Panc1 (cell line): ENCODE measurements around the gene HOXC11. TPM values are rescaled to one million over a fixed set of nuclear protein-coding genes. Genes with fewer than 3 reads are reported as not detected.

Experiments
- ATAC-seq: fragments of 200-7000 bp; cut with Tn5 transposase; 2 replicates; pipeline ENCODE4 v1.9.1; 2020; ENCODE audit warnings: mild to moderate bottlenecking, moderate library complexity
- BruUV-seq: library from RNA; stranded (reverse); fragments of 400-500 nt; replicated peaks from 2 replicates; lab custom pipeline; 2021; lab: Mats Ljungman, UMichigan
- CTCF ChIA-PET: fragments of 300-600 bp; sonication (Branson Sonifier 250); formaldehyde crosslinking; loops from one replicate; lab custom pipeline; 2022; ENCODE audit warnings: antibody characterized with exemption; lab: Charles Lee
- POLR2A ChIA-PET: fragments of 300-600 bp; sonication (Branson Sonifier 250); formaldehyde crosslinking; loops from one replicate; lab custom pipeline; 2022; ENCODE audit warnings: antibody characterized with exemption; lab: Charles Lee
- DNase-seq: peaks from one replicate; pipeline ENCODE4 v3.0.0-alpha.2; 2010; ENCODE audit warnings: low read depth, low spot score
- H3K27ac ChIP-seq: 2 replicates; pipeline ENCODE4 v1.5.1; 2011; ENCODE audit warnings: mild to moderate bottlenecking, low read length, inconsistent platforms
- H3K27me3 ChIP-seq: fragments of 200-500 bp; sonication (Bioruptor generic); 2 replicates; pipeline ENCODE4 v1.6.0; 2014; ENCODE audit warnings: low read length, inconsistent platforms; ENCODE audit not compliant: control insufficient read depth, insufficient read depth
- H3K36me3 ChIP-seq: fragments of 200-500 bp; sonication (Bioruptor generic); 2 replicates; pipeline ENCODE4 v1.5.1; 2014; ENCODE audit warnings: inconsistent platforms, mild to moderate bottlenecking, low read length, moderate library complexity; ENCODE audit not compliant: control insufficient read depth, insufficient read depth
- H3K4me1 ChIP-seq: 2 replicates; pipeline ENCODE4 v1.5.1; 2011; ENCODE audit warnings: inconsistent platforms, mild to moderate bottlenecking, low read length, moderate library complexity; ENCODE audit not compliant: control insufficient read depth, insufficient read depth
- H3K4me3 ChIP-seq, 2 experiments: 2 replicates each; pipeline ENCODE4 v1.5.1; 2011 to 2012; ENCODE audit warnings: low read depth in 2 of 2, low read length in 2 of 2, mild to moderate bottlenecking in 2 of 2, inconsistent platforms in 1 of 2, moderate library complexity in 1 of 2
- H3K9me3 ChIP-seq: fragments of 200-500 bp; sonication (Bioruptor generic); 2 replicates; pipeline ENCODE4 v1.5.1; 2014; ENCODE audit warnings: low read depth, mild to moderate bottlenecking, inconsistent platforms, low read length, moderate library complexity; ENCODE audit not compliant: control insufficient read depth, insufficient read depth
- POLR2AphosphoS5 ChIP-seq: IDR thresholded peaks from 2 replicates; pipeline ENCODE4 v1.6.1; 2012; ENCODE audit warnings: mild to moderate bottlenecking, low read depth, low read length, moderate library complexity
- SIN3A ChIP-seq: IDR thresholded peaks from 2 replicates; pipeline ENCODE4 v1.6.1; 2012; ENCODE audit warnings: low read depth, mild to moderate bottlenecking, low read length, moderate library complexity, borderline replicate concordance; ENCODE audit not compliant: insufficient read depth
- TCF7L2 ChIP-seq: IDR thresholded peaks from 2 replicates; pipeline ENCODE4 v1.6.1; 2011; ENCODE audit warnings: mild to moderate bottlenecking, low read depth, low read length, inconsistent platforms
- in situ Hi-C: cut with HindIII; loops from 2 replicates; pipeline ENCODE4 v1.10.0; 2016; ENCODE audit warnings: low sequenced_read_pairs, low pct_unique_long_range_greater_than_20kb
- intact Hi-C: fragments of 100-400 bp; cut with micrococcal nuclease; formaldehyde crosslinking; loops from one replicate; pipeline ENCODE4 v1.10.0; 2022; ENCODE audit not compliant: unreplicated experiment
- total RNA-seq: library from RNA; stranded (reverse); gene quantifications from one replicate; pipeline ENCODE4 v1.2.1, GENCODE V29; 2021; ENCODE audit not compliant: unreplicated experiment
- TF ChIP-seq, protein P1 (sequence below): fragments of 450-650 bp; IDR thresholded peaks from 2 replicates; pipeline ENCODE4 v1.5.1; 2017; ENCODE audit warnings: mild to moderate bottlenecking
- TF ChIP-seq, protein P2 (sequence below), 2 experiments: IDR thresholded peaks; 2 replicates each; pipeline ENCODE4 v1.6.1; 2011 to 2012; ENCODE audit warnings: low read depth in 2 of 2, control low read depth in 1 of 2, low read length in 1 of 2, mild to moderate bottlenecking in 1 of 2, moderate library complexity in 1 of 2; ENCODE audit not compliant: insufficient read depth in 1 of 2

The HOXC11 gene
- total RNA-seq, 1 experiment from 2014 or later, result 17.0 TPM

DNA sequence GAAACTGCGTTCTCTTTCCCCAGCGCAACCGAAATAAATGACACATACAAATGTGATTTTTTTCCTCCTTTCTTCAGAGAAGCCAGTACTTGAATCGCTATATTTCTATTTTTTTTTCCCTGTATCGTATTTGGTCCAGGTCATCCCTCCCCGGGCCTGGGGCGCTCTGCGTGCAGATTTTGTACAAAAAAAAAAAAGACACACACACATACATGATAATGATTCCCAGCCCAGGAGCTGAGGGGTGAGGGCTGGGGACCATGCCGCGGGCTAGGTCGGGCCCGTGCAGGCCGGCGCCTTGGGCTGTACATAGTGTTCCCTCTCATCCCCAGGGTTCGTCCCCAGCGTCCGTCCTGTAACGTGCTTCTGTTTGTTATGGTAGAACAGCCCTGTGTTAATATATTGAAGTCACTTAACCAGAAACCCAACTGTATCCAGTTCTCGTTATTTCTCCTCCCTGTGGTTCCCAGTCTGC lies 30.0 kb downstream of the HOXC11 start:
- peaks cover 39% of the 10 kb centered on the region for H3K4me1 ChIP-seq
- no peaks in the 10 kb centered on the region for H3K9me3 ChIP-seq
- in situ Hi-C loops, result no loop called here
- H3K27me3 ChIP-seq, result no peaks in the 10 kb centered on the region
- H3K36me3 ChIP-seq, result peaks cover 3% of the 10 kb centered on the region
- H3K4me3 ChIP-seq, result peak overlapping the region; percentile 66 to 67
- ATAC-seq (no peak), DNase-seq (no peak)
- peak overlapping the region; percentile 99 for H3K27ac ChIP-seq
- BruUV-seq, result no TSS peak
- peak; percentile 48; the same call in 1 of the 2 replicates for TF ChIP-seq POLR2AphosphoS5
- TF ChIP-seq, protein P1, sequence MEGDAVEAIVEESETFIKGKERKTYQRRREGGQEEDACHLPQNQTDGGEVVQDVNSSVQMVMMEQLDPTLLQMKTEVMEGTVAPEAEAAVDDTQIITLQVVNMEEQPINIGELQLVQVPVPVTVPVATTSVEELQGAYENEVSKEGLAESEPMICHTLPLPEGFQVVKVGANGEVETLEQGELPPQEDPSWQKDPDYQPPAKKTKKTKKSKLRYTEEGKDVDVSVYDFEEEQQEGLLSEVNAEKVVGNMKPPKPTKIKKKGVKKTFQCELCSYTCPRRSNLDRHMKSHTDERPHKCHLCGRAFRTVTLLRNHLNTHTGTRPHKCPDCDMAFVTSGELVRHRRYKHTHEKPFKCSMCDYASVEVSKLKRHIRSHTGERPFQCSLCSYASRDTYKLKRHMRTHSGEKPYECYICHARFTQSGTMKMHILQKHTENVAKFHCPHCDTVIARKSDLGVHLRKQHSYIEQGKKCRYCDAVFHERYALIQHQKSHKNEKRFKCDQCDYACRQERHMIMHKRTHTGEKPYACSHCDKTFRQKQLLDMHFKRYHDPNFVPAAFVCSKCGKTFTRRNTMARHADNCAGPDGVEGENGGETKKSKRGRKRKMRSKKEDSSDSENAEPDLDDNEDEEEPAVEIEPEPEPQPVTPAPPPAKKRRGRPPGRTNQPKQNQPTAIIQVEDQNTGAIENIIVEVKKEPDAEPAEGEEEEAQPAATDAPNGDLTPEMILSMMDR, result no peak
- POLR2A ChIA-PET, result interaction anchor here (0.5 to 0.8 kb wide), 2 partner anchors 15 to 17 kb away, joined by 3 to 5 read pairs; no protein-coding TSS in a partner anchor
- CTCF ChIA-PET, result interaction anchor here (0.7 kb wide), 1 partner anchor 15 kb away, joined by 5 read pairs; no protein-coding TSS in a partner anchor
- intact Hi-C loops, result no loop called here

DNA sequence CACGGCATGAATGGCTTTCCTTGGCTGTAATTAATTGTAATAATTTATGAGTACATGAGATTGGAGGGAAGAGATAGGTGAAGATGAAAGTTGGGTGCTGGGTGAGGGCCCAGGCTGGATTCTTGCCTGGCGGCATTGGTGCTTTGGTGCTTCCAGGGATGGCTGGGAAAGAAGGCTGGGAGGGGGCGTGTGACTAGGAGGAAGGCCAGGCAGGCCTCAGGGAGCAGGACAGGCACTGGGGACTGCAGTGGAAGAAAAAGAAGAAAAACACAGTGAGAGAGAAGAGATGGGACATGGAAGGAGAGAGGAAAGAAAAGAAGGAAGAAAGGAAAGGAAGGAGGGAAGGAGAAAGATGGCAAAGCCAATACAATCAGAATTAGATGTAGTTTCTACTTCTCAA lies 30.7 kb downstream of the HOXC11 start:
- no peak for TF ChIP-seq SIN3A
- TF ChIP-seq POLR2AphosphoS5, result no peak
- BruUV-seq, result no TSS peak
- POLR2A ChIA-PET, result interaction anchor here (0.5 to 0.8 kb wide), 2 partner anchors 16 to 17 kb away, joined by 3 to 5 read pairs; no protein-coding TSS in a partner anchor
- Histone ChIP-seq H3K9me3 (no peaks in the 10 kb centered on the region), H3K27ac (peak overlapping the region; percentile 99), H3K4me1 (peaks cover 44% of the 10 kb centered on the region), H3K4me3 (peak overlapping the region; percentile 47 to 66), H3K27me3 (no peaks in the 10 kb centered on the region), H3K36me3 (peaks cover 3% of the 10 kb centered on the region)
- in situ Hi-C loops, result no loop called here
- intact Hi-C loops, result no loop called here
- CTCF ChIA-PET, result interaction anchor here (0.6 to 0.7 kb wide), 2 partner anchors 14 to 23 kb away, joined by 4 to 5 read pairs; no protein-coding TSS in a partner anchor
- no peak for ATAC-seq
- no peak for DNase-seq

DNA sequence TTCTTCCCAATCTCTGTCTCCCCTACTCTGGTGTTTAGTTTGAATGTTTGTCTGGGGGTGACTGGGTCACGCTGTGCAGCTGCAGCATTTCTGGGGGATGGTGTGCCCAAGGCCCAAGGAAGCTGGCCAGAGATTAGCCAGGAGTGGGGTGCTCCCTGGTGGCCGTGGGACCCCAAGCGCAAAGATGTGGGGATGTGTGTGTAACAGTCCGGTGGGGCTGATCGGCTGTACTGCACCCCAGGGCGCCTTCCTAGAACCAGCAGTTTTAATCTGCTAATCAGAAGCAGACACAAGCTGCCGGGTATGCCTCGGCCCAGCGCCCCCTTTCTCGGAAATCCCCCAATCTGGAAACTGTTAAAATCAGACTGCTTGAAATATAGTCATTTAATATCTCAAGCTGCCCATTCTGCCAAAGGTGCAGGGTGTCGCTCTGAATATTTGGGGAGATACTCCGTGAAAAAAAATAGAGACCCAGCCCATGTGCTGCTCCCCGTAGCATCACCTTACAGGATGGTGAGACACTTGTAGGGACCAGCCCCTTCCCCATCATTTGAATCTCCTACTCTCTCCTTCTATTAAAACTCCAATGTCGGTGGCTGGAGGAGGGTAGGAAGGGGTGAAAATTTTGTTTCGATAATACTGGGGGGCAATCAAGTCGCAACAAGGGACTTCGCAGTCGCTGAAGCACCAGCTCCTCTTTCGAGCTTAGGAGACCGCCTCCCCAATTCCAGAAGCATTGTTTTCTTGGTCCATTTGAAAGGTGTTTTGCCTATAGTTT lies 31.3 kb downstream of the HOXC11 start:
- in situ Hi-C loops (no loop called here), intact Hi-C loops (no loop called here)
- H3K4me1 ChIP-seq, result peaks cover 44% of the 10 kb centered on the region
- DNase-seq (no peak), ATAC-seq (no peak)
- H3K4me3 ChIP-seq, result peak overlapping the region; percentile 47 to 66
- H3K36me3 ChIP-seq, result peaks cover 3% of the 10 kb centered on the region
- CTCF ChIA-PET, result interaction anchor here (0.6 kb wide), 2 partner anchors 12 to 23 kb away, joined by 3 to 4 read pairs; no protein-coding TSS in a partner anchor
- peak; percentile 36; the same call in 1 of the 2 replicates for TF ChIP-seq POLR2AphosphoS5
- TF ChIP-seq, protein P2, sequence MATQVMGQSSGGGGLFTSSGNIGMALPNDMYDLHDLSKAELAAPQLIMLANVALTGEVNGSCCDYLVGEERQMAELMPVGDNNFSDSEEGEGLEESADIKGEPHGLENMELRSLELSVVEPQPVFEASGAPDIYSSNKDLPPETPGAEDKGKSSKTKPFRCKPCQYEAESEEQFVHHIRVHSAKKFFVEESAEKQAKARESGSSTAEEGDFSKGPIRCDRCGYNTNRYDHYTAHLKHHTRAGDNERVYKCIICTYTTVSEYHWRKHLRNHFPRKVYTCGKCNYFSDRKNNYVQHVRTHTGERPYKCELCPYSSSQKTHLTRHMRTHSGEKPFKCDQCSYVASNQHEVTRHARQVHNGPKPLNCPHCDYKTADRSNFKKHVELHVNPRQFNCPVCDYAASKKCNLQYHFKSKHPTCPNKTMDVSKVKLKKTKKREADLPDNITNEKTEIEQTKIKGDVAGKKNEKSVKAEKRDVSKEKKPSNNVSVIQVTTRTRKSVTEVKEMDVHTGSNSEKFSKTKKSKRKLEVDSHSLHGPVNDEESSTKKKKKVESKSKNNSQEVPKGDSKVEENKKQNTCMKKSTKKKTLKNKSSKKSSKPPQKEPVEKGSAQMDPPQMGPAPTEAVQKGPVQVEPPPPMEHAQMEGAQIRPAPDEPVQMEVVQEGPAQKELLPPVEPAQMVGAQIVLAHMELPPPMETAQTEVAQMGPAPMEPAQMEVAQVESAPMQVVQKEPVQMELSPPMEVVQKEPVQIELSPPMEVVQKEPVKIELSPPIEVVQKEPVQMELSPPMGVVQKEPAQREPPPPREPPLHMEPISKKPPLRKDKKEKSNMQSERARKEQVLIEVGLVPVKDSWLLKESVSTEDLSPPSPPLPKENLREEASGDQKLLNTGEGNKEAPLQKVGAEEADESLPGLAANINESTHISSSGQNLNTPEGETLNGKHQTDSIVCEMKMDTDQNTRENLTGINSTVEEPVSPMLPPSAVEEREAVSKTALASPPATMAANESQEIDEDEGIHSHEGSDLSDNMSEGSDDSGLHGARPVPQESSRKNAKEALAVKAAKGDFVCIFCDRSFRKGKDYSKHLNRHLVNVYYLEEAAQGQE (IDR thresholded peaks at IDR 0.05; ENCODE audit: insufficient read depth in 1 of 2, low read depth in 2 of 2, low read length in 1 of 2), result no peak
- TF ChIP-seq TCF7L2, result no peak
- 0 out of 2 replicates have a peak, but pooled peaks have one; percentile 55 for TF ChIP-seq SIN3A
- TF ChIP-seq, protein P1, result peak; percentile 23; the same call in 1 of the 2 replicates
- POLR2A ChIA-PET, result no interaction called here
- H3K27me3 ChIP-seq, result no peaks in the 10 kb centered on the region
- peak overlapping the region; percentile 99 for H3K27ac ChIP-seq
- no TSS peak for BruUV-seq
- no peaks in the 10 kb centered on the region for H3K9me3 ChIP-seq
